DMS79 treated with DMSO at 0.1 percent for 48 hours (cell line): Measurements from ENCODE around the gene MYH11.
"Not testable (repeated sequence)": the region's sequence is repeated elsewhere in the genome, so short reads cannot be mapped to it uniquely, and the experiment has no call there.

Source experiments
- DNase-seq: peaks from one replicate; lab custom pipeline; 2025; lab: John Stamatoyannopoulos, UW

Gene MYH11

GRCh38 chr16:15672127-15672513, 184.7 kb downstream of the MYH11 start:
- not testable (repeated sequence) for DNase-seq

- no peak for DNase-seq
Measured at GRCh38 chr16:15671530-15672117, 185.2 kb downstream of the MYH11 start.

GRCh38 chr16:15667091-15667742, 189.6 kb downstream of the MYH11 start:
- no peak for DNase-seq

GRCh38 chr16:15665107-15665506, 191.7 kb downstream of the MYH11 start:
- DNase-seq, result no peak

GRCh38 chr16:15660203-15660601, 196.6 kb downstream of the MYH11 start:
- DNase-seq, result no peak

- no peak for DNase-seq
Measured at GRCh38 chr16:15658556-15658955, 198.3 kb downstream of the MYH11 start.

- DNase-seq, result no peak
Measured at GRCh38 chr16:15658149-15658548, 198.7 kb downstream of the MYH11 start.

GRCh38 chr16:15655561-15655960, 201.3 kb downstream of the MYH11 start:
- DNase-seq, result not testable (repeated sequence)

GRCh38 chr16:15654591-15654990, 202.2 kb downstream of the MYH11 start:
- DNase-seq, result no peak

- no peak for DNase-seq
Measured at GRCh38 chr16:15653227-15653626, 203.6 kb downstream of the MYH11 start.
